Activated T-helper 9 cell treated with anti-CD3 and anti-CD28 coated beads, Interleukin-2, amount 50 U/mL, for 16 hours (primary cell): ENCODE results near the gene LDLRAD2.
"Not testable (repeated sequence)": the region's sequence is repeated elsewhere in the genome, so short reads cannot be mapped to it uniquely, and the experiment has no call there.

Source experiments
- DNase-seq: peaks from one replicate; pipeline ENCODE4 v3.0.0-alpha.2; 2020; ENCODE audit warnings: low read depth

The LDLRAD2 gene

GRCh38 chr1:21811875-21812305 is at the start of gene LDLRAD2:
Gene LDLRAD2, plus strand, starts transcription at chr1:21812265. Its CDS starts 187 bp downstream, at chr1:21812452.
- no peak for DNase-seq

GRCh38 chr1:21763236-21763635 is 48.8 kb upstream of the LDLRAD2 start:
- no peak for DNase-seq

- no peak for DNase-seq
Measured at GRCh38 chr1:21763694-21764419, 48.2 kb upstream of the LDLRAD2 start.

GRCh38 chr1:21764615-21765423 is 47.2 kb upstream of the LDLRAD2 start:
- DNase-seq: no peak

GRCh38 chr1:21766210-21766609 is 45.9 kb upstream of the LDLRAD2 start:
- DNase-seq: no peak

GRCh38 chr1:21767106-21767505 is 45.0 kb upstream of the LDLRAD2 start:
- DNase-seq: not testable (repeated sequence)

- no peak for DNase-seq
Measured at GRCh38 chr1:21770201-21770600, 41.9 kb upstream of the LDLRAD2 start.

- DNase-seq: not testable (repeated sequence)
Measured at GRCh38 chr1:21770602-21771001, 41.5 kb upstream of the LDLRAD2 start.

- DNase-seq: not testable (repeated sequence)
Measured at GRCh38 chr1:21771672-21772071, 40.4 kb upstream of the LDLRAD2 start.

GRCh38 chr1:21773585-21773984 is 38.5 kb upstream of the LDLRAD2 start:
- no peak for DNase-seq

- no peak for DNase-seq
Measured at GRCh38 chr1:21774835-21775549, 37.1 kb upstream of the LDLRAD2 start.

- DNase-seq: no peak
Measured at GRCh38 chr1:21775550-21775914, 36.5 kb upstream of the LDLRAD2 start.

GRCh38 chr1:21775985-21776562 is 36.0 kb upstream of the LDLRAD2 start:
- DNase-seq: no peak

- DNase-seq: not testable (repeated sequence)
Measured at GRCh38 chr1:21776925-21777324, 35.1 kb upstream of the LDLRAD2 start.

GRCh38 chr1:21778405-21778727 is 33.7 kb upstream of the LDLRAD2 start:
- no peak for DNase-seq

GRCh38 chr1:21779613-21780521 is 32.2 kb upstream of the LDLRAD2 start:
- DNase-seq: peak; percentile 21

- DNase-seq: no peak
Measured at GRCh38 chr1:21781815-21782348, 30.2 kb upstream of the LDLRAD2 start.

GRCh38 chr1:21782349-21782867 is 29.7 kb upstream of the LDLRAD2 start:
- DNase-seq: peak; percentile 35

GRCh38 chr1:21782868-21783678 is 29.0 kb upstream of the LDLRAD2 start, which contains the start of gene USP48:
Gene USP48, minus strand, starts transcription at chr1:21783149. Its CDS starts 192 bp downstream, at chr1:21782957.
- peak; percentile 96 for DNase-seq
